ENCODE measurements around the gene CHRND. TPM values are rescaled to one million over a fixed set of nuclear protein-coding genes. Genes with fewer than 3 reads are reported as not detected.

Gene CHRND
- total RNA-seq, 1 donor: not detected

- DNase-seq (ENCODE audit: low read depth): no peak
- no peak overlapping the region for H3K4me3 ChIP-seq (ENCODE audit: low read depth, low read length)
These were observed 45.5 kb upstream of the CHRND start for GRCh38 chr2:232480201-232481190.

GRCh38 chr2:232481322-232482140, 44.4 kb upstream of the CHRND start:
- H3K4me3 ChIP-seq (ENCODE audit: low read depth, low read length): no peak overlapping the region
- no peak for TF ChIP-seq CTCF (IDR thresholded peaks at IDR 0.05; ENCODE audit: insufficient read depth, low read depth, low read length)
- DNase-seq (ENCODE audit: low read depth): no peak

More at GRCh38 chr2:232480201-232481190, 45.5 kb upstream of the CHRND start:
- TF ChIP-seq CTCF (IDR thresholded peaks at IDR 0.05; ENCODE audit: insufficient read depth, low read depth, low read length): no peak

- no peak overlapping the region for H3K4me3 ChIP-seq (ENCODE audit: low read depth, low read length)
- no peak for TF ChIP-seq CTCF (IDR thresholded peaks at IDR 0.05; ENCODE audit: insufficient read depth, low read depth, low read length)
- no peak for DNase-seq (ENCODE audit: low read depth)
These were observed 43.4 kb upstream of the CHRND start for GRCh38 chr2:232482301-232483238.

- no peak overlapping the region for H3K4me3 ChIP-seq (ENCODE audit: low read depth, low read length)
- no peak for DNase-seq (ENCODE audit: low read depth)
- no peak for TF ChIP-seq CTCF (IDR thresholded peaks at IDR 0.05; ENCODE audit: insufficient read depth, low read depth, low read length)
These were observed 42.5 kb upstream of the CHRND start for GRCh38 chr2:232483311-232483922.

GRCh38 chr2:232483923-232484627, 41.9 kb upstream of the CHRND start:
- no peak for DNase-seq (ENCODE audit: low read depth)
- TF ChIP-seq CTCF (IDR thresholded peaks at IDR 0.05; ENCODE audit: insufficient read depth, low read depth, low read length): no peak
- H3K4me3 ChIP-seq (ENCODE audit: low read depth, low read length): no peak overlapping the region

All from fibroblast of villous mesenchyme (primary cell).